ENCODE results near the gene APLF. TPM values are rescaled to one million over a fixed set of nuclear protein-coding genes. Genes with fewer than 3 reads are reported as not detected.

The APLF gene
- total and polyA plus RNA-seq, 2 donors from 2014 or later, result 0.95 to 5.9 TPM

DNA sequence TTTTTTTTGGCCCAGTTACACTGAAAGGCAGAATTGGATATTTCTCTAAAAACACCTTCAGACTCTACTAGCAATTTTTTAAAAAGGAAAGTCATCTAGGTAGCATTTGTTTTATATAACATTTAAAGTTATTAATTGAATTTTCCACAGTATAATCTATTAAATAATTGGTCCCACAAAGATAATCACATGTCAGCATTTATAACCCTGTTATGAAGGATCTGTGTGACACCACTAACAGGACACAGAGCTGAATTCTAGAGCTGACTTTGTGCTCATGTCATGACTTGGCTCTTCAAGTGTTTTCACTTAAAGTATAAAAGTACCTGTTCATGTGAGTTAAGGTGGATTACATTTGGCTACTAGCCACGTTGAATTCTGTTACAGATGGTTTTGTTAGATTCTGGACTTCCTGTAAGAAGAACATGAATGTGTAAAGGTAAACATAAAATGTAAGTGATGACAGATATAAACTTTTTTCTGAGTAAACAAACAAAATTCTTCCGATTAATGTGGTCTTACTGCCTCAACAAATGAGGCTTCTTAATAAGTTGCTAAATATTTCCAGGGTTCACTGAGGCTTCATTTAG is 106.9 kb downstream of the APLF start:
- Histone ChIP-seq H3K36me3 (ENCODE audit: control insufficient read depth in 2 of 3, insufficient read depth in 3 of 3, low read length in 3 of 3) (no peaks in the 10 kb centered on the region), H3K27ac (ENCODE audit: low read depth in 2 of 2, low read length in 2 of 2) (no peak overlapping the region), H3K27me3 (ENCODE audit: control insufficient read depth, insufficient read depth, low read length) (no peaks in the 10 kb centered on the region), H3K9me3 (ENCODE audit: control insufficient read depth in 2 of 3, insufficient read depth in 1 of 3, low read length in 3 of 3) (no peaks in the 10 kb centered on the region), H3K4me3 (ENCODE audit: low read length in 3 of 3) (no peak overlapping the region), H3K4me1 (ENCODE audit: control insufficient read depth in 2 of 3, insufficient read depth in 2 of 3, low read depth in 1 of 3, low read length in 3 of 3) (no peaks in the 10 kb centered on the region), H3K9ac (ENCODE audit: low read length in 3 of 3) (no peak overlapping the region)
- intact Hi-C loops (cut with DNase I), result no loop called here
- TF ChIP-seq, protein P1, sequence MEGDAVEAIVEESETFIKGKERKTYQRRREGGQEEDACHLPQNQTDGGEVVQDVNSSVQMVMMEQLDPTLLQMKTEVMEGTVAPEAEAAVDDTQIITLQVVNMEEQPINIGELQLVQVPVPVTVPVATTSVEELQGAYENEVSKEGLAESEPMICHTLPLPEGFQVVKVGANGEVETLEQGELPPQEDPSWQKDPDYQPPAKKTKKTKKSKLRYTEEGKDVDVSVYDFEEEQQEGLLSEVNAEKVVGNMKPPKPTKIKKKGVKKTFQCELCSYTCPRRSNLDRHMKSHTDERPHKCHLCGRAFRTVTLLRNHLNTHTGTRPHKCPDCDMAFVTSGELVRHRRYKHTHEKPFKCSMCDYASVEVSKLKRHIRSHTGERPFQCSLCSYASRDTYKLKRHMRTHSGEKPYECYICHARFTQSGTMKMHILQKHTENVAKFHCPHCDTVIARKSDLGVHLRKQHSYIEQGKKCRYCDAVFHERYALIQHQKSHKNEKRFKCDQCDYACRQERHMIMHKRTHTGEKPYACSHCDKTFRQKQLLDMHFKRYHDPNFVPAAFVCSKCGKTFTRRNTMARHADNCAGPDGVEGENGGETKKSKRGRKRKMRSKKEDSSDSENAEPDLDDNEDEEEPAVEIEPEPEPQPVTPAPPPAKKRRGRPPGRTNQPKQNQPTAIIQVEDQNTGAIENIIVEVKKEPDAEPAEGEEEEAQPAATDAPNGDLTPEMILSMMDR (IDR thresholded peaks at IDR 0.05; ENCODE audit: borderline replicate concordance, extremely low read depth, insufficient read depth), result no peak
- FAIRE-seq, result no peak
- DNase-seq, result no peak

DNA sequence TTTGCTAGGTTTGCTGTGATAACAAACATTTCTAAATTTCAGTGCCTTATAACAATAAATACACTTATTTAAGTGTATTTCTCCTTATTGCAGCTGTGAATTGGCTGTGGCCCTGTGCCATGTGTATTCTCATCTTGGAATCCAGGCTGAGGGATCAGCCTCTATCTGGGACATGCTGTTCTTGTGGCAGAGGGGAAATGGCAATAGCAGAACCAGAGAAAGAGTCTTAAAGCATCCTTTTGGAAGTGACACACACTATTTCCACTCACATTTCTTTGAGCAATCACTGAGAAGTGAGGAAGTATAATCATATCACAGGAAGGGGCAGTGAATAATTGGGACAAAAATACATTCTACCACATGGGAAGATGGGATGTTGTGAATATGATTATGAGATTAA is 109.8 kb downstream of the APLF start:
- no peak overlapping the region for H3K9ac ChIP-seq (ENCODE audit: low read length in 3 of 3)
- intact Hi-C loops (cut with DNase I), result no loop called here
- no peaks in the 10 kb centered on the region for H3K9me3 ChIP-seq (ENCODE audit: control insufficient read depth in 2 of 3, insufficient read depth in 1 of 3, low read length in 3 of 3)
- H3K27ac ChIP-seq (ENCODE audit: low read depth in 2 of 2, low read length in 2 of 2), result no peak overlapping the region
- FAIRE-seq, result no peak
- H3K27me3 ChIP-seq (ENCODE audit: control insufficient read depth, insufficient read depth, low read length), result no peaks in the 10 kb centered on the region
- H3K36me3 ChIP-seq (ENCODE audit: control insufficient read depth in 2 of 3, insufficient read depth in 3 of 3, low read length in 3 of 3), result no peaks in the 10 kb centered on the region
- no peak for DNase-seq
- TF ChIP-seq, protein P1 (IDR thresholded peaks at IDR 0.05; ENCODE audit: borderline replicate concordance, extremely low read depth, insufficient read depth), result no peak
- H3K4me3 ChIP-seq (ENCODE audit: low read length in 3 of 3), result no peak overlapping the region
- H3K4me1 ChIP-seq (ENCODE audit: control insufficient read depth in 2 of 3, insufficient read depth in 2 of 3, low read depth in 1 of 3, low read length in 3 of 3), result no peaks in the 10 kb centered on the region

DNA sequence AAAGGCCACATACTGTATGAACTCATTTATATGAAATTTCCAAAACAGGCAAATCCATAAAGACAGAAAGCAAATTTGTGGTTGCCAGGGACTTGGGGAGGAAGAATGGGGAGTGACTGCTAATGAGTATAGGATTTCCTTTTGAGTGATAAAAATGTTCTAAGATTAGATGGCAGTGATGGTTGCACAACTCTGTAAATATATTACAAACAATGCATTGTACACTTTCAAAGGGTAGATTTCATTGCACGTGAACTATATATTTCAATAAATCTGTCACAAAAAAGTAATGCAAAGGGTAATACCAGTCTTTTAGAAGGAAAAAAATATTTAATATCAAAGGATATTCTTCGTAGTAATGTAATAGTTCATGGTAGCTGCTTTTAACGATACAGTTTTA is 112.3 kb downstream of the APLF start:
- no peaks in the 10 kb centered on the region for H3K9me3 ChIP-seq (ENCODE audit: control insufficient read depth in 2 of 3, insufficient read depth in 1 of 3, low read length in 3 of 3)
- no peaks in the 10 kb centered on the region for H3K36me3 ChIP-seq (ENCODE audit: control insufficient read depth in 2 of 3, insufficient read depth in 3 of 3, low read length in 3 of 3)
- DNase-seq, result no peak
- no peak overlapping the region for H3K4me3 ChIP-seq (ENCODE audit: low read length in 3 of 3)
- TF ChIP-seq, protein P1 (IDR thresholded peaks at IDR 0.05; ENCODE audit: borderline replicate concordance, extremely low read depth, insufficient read depth), result no peak
- H3K27me3 ChIP-seq (ENCODE audit: control insufficient read depth, insufficient read depth, low read length), result no peaks in the 10 kb centered on the region
- no peak overlapping the region for H3K27ac ChIP-seq (ENCODE audit: low read depth in 2 of 2, low read length in 2 of 2)
- no peaks in the 10 kb centered on the region for H3K4me1 ChIP-seq (ENCODE audit: control insufficient read depth in 2 of 3, insufficient read depth in 2 of 3, low read depth in 1 of 3, low read length in 3 of 3)
- no peak for FAIRE-seq
- intact Hi-C loops (cut with DNase I), result no loop called here
- no peak overlapping the region for H3K9ac ChIP-seq (ENCODE audit: low read length in 3 of 3)

DNA sequence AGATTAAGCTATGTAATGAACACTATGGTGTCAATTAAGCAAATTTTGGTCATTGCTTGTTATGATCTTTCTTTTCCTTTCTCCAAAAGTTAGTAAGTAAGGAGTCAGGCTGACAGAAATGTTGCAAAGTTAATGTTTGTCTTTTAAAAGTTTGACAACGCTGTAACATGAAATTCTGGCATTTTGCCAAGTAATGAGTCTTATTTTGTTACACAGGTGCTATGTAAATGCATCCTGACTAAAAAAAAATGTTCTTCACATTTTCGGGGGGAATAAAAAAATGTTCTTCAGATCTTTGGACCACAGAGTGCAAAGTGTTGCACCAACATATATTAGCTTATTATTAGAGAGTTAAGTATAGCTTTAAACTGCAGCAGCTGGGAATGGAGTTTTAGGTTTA is 121.2 kb downstream of the APLF start:
- no peaks in the 10 kb centered on the region for H3K27me3 ChIP-seq (ENCODE audit: control insufficient read depth, insufficient read depth, low read length)
- TF ChIP-seq, protein P1 (IDR thresholded peaks at IDR 0.05; ENCODE audit: borderline replicate concordance, extremely low read depth, insufficient read depth), result no peak
- H3K36me3 ChIP-seq (ENCODE audit: control insufficient read depth in 2 of 3, insufficient read depth in 3 of 3, low read length in 3 of 3), result no peaks in the 10 kb centered on the region
- no peak overlapping the region for H3K27ac ChIP-seq (ENCODE audit: low read depth in 2 of 2, low read length in 2 of 2)
- DNase-seq, result no peak
- H3K4me1 ChIP-seq (ENCODE audit: control insufficient read depth in 2 of 3, insufficient read depth in 2 of 3, low read depth in 1 of 3, low read length in 3 of 3), result no peaks in the 10 kb centered on the region
- no peaks in the 10 kb centered on the region for H3K9me3 ChIP-seq (ENCODE audit: control insufficient read depth in 2 of 3, insufficient read depth in 1 of 3, low read length in 3 of 3)
- no peak overlapping the region for H3K9ac ChIP-seq (ENCODE audit: low read length in 3 of 3)
- H3K4me3 ChIP-seq (ENCODE audit: low read length in 3 of 3), result no peak overlapping the region
- no peak for FAIRE-seq
- intact Hi-C loops (cut with DNase I), result no loop called here
